Tibial nerve (tissue), 4 donors: ENCODE measurements around the gene NGEF. TPM values are rescaled to one million over a fixed set of nuclear protein-coding genes. Genes with fewer than 3 reads are reported as not detected.

Experiments used
- DNase-seq, 2 donors: peaks; one replicate each; pipeline ENCODE4 v3.0.0-alpha.2; 2019; ENCODE audit warnings: low spot score in 2 of 2
- H3K27ac ChIP-seq, 4 donors: fragments of 200-600 bp; sonication (generic) in 3 of 4; one replicate each; pipeline ENCODE4 v1.5.1; 2017 to 2019; ENCODE audit warnings: mild to moderate bottlenecking in 1 of 4
- H3K27me3 ChIP-seq, 2 donors: fragments of 200-600 bp; sonication (generic) in 1 of 2; one replicate each; pipeline versions ENCODE4 v1.5.1 to v1.6.0; 2017 to 2019
- H3K36me3 ChIP-seq, 3 donors: fragments of 200-600 bp; sonication (generic); one replicate each; pipeline ENCODE4 v1.5.1; 2018 to 2019
- H3K4me1 ChIP-seq, 4 donors: fragments of 200-600 bp; sonication (generic) in 3 of 4; one replicate each; pipeline ENCODE4 v1.5.1; 2017 to 2019
- H3K4me3 ChIP-seq, 4 donors: fragments of 200-600 bp; sonication (generic) in 3 of 4; one replicate each; pipeline ENCODE4 v1.5.1; 2017 to 2019; ENCODE audit warnings: mild to moderate bottlenecking in 1 of 4, moderate library complexity in 1 of 4
- H3K9me3 ChIP-seq, 4 donors: fragments of 200-600 bp; sonication (generic) in 3 of 4; one replicate each; pipeline ENCODE4 v1.5.1; 2017 to 2019
- CTCF ChIP-seq, 5 experiments: fragments of 200-600 bp in 3 of 5; fragments of 450-650 bp in 2 of 5; sonication (generic) in 3 of 5; IDR thresholded peaks; one replicate each; pipeline ENCODE4 v1.5.1; 2016 to 2019; ENCODE audit warnings: antibody characterized with exemption in 5 of 5, mild to moderate bottlenecking in 3 of 5, moderate library complexity in 2 of 5
- EP300 ChIP-seq, 2 donors: sonication (generic); formaldehyde crosslinking; IDR thresholded peaks; one replicate each; pipeline ENCODE4 v1.6.1; 2017; ENCODE audit warnings: antibody characterized with exemption in 2 of 2, mild to moderate bottlenecking in 1 of 2
- POLR2A ChIP-seq, 2 donors: fragments of 450-650 bp; IDR thresholded peaks; one replicate each; pipeline ENCODE4 v1.6.1; 2017; ENCODE audit warnings: antibody characterized with exemption in 2 of 2, mild to moderate bottlenecking in 2 of 2, moderate library complexity in 2 of 2
- WGBS, 2 donors: methylation state at CpG; one replicate each; pipeline ENCODE4 v1.1.5; 2018; 5-methylcytosine and 5-hydroxymethylcytosine counted together
- total RNA-seq, 4 donors: library from RNA; depleted of rRNA; stranded (reverse); fragments of >200 nt; gene quantifications; one replicate each; pipeline ENCODE4 v1.1.0, GENCODE V29; 2016

Gene NGEF
- total RNA-seq, 4 donors from 2014 or later = 12.9 to 47.6 (median 22.7) TPM

GRCh38 chr2:232896111-232896510, 116.9 kb downstream of the NGEF start:
- Histone ChIP-seq H3K36me3 (peaks cover 0 to 25% (median 0%) of the 10 kb centered on the region in 3 donors), H3K4me1 (peaks cover 0 to 10% (median under 1%) of the 10 kb centered on the region in 4 donors), H3K4me3 (no peak overlapping the region), H3K27ac (no peak overlapping the region), H3K9me3 (no peaks in the 10 kb centered on the region), H3K27me3 (no peaks in the 10 kb centered on the region)
- no peak for DNase-seq
- TF ChIP-seq CTCF (IDR thresholded peaks at IDR 0.05) (no peak), POLR2A (IDR thresholded peaks at IDR 0.05) (no peak), EP300 (IDR thresholded peaks at IDR 0.05) (no peak)

- no peaks in the 10 kb centered on the region for H3K27me3 ChIP-seq
- no peaks in the 10 kb centered on the region for H3K9me3 ChIP-seq
- no peak for DNase-seq
- H3K27ac ChIP-seq = no peak overlapping the region
- H3K36me3 ChIP-seq = peaks cover 0 to 25% (median 0%) of the 10 kb centered on the region in 3 donors
- no peak for TF ChIP-seq EP300 (IDR thresholded peaks at IDR 0.05)
- no peak for TF ChIP-seq CTCF (IDR thresholded peaks at IDR 0.05)
- no peak for TF ChIP-seq POLR2A (IDR thresholded peaks at IDR 0.05)
- no peak overlapping the region for H3K4me3 ChIP-seq
- WGBS, 2 donors = 90 to 92% methylated on average over 19 of the region's 19 CpGs
- peaks cover 0 to 13% (median 0%) of the 10 kb centered on the region in 4 donors for H3K4me1 ChIP-seq
Observed at GRCh38 chr2:232894746-232895145, 118.3 kb downstream of the NGEF start.

GRCh38 chr2:232894251-232894650, 118.8 kb downstream of the NGEF start:
- Histone ChIP-seq H3K9me3 (no peaks in the 10 kb centered on the region), H3K4me1 (peaks cover 0 to 13% (median 0%) of the 10 kb centered on the region in 4 donors), H3K27me3 (no peaks in the 10 kb centered on the region), H3K36me3 (peaks cover 0 to 25% (median 0%) of the 10 kb centered on the region in 3 donors), H3K27ac (no peak overlapping the region), H3K4me3 (no peak overlapping the region)
- DNase-seq = no peak
- WGBS, 2 donors = 87 to 91% methylated on average over 8 to 9 of the region's 9 CpGs
- TF ChIP-seq CTCF (IDR thresholded peaks at IDR 0.05) (no peak), EP300 (IDR thresholded peaks at IDR 0.05) (no peak), POLR2A (IDR thresholded peaks at IDR 0.05) (no peak)

GRCh38 chr2:232893834-232894233, 119.2 kb downstream of the NGEF start:
- Histone ChIP-seq H3K9me3 (no peaks in the 10 kb centered on the region), H3K27ac (no peak overlapping the region), H3K4me3 (no peak overlapping the region), H3K4me1 (peaks cover 0 to 13% (median 0%) of the 10 kb centered on the region in 4 donors), H3K27me3 (no peaks in the 10 kb centered on the region), H3K36me3 (peaks cover 0 to 25% (median 0%) of the 10 kb centered on the region in 3 donors)
- no peak for DNase-seq
- 92 to 95% methylated on average over 8 of the region's 8 CpGs for WGBS, 2 donors
- TF ChIP-seq CTCF (IDR thresholded peaks at IDR 0.05) (no peak), POLR2A (IDR thresholded peaks at IDR 0.05) (no peak), EP300 (IDR thresholded peaks at IDR 0.05) (no peak)

- Histone ChIP-seq H3K36me3 (peaks cover 0 to 25% (median 0%) of the 10 kb centered on the region in 3 donors), H3K27ac (peak overlapping the region in 1 of 4 donors; percentile 62), H3K9me3 (no peaks in the 10 kb centered on the region), H3K27me3 (no peaks in the 10 kb centered on the region), H3K4me1 (peaks cover 0 to 13% (median 0%) of the 10 kb centered on the region in 4 donors), H3K4me3 (no peak overlapping the region)
- DNase-seq = no peak
- TF ChIP-seq POLR2A (IDR thresholded peaks at IDR 0.05) = no peak
- TF ChIP-seq CTCF (IDR thresholded peaks at IDR 0.05) = no peak
- no peak for TF ChIP-seq EP300 (IDR thresholded peaks at IDR 0.05)
- WGBS, 2 donors = 90 to 96% methylated on average over 20 of the region's 20 CpGs
Observed at GRCh38 chr2:232892843-232893242, 120.2 kb downstream of the NGEF start.
